BJ (cell line): ENCODE measurements around the gene CYP2D6. TPM values are rescaled to one million over a fixed set of nuclear protein-coding genes. Genes with fewer than 3 reads are reported as not detected.
"Not testable (repeated sequence)": the region's sequence is repeated elsewhere in the genome, so short reads cannot be mapped to it uniquely, and the experiment has no call there.

Source experiments
- CTCF ChIA-PET: fragments of 350-600 bp; formaldehyde crosslinking; extraction: SDS; loops from one replicate; lab custom pipeline; 2021; ENCODE audit warnings: antibody characterized with exemption, inconsistent platforms; lab: Yijun Ruan, JAX
- POLR2A ChIA-PET: fragments of 300-600 bp; sonication (Branson Sonifier 250); formaldehyde crosslinking; extraction: SDS; loops from one replicate; lab custom pipeline; 2021; ENCODE audit warnings: antibody characterized with exemption; lab: Charles Lee
- DNase-seq: peaks from one replicate; pipeline ENCODE4 v3.0.0-alpha.2; 2011; ENCODE audit warnings: low read depth
- H3K27me3 ChIP-seq: 2 replicates; pipeline ENCODE4 v1.6.0; 2011; ENCODE audit warnings: low read length; ENCODE audit not compliant: control insufficient read depth, insufficient read depth
- H3K36me3 ChIP-seq: 2 replicates; pipeline ENCODE4 v1.5.1; 2011; ENCODE audit warnings: low read length; ENCODE audit not compliant: control insufficient read depth, insufficient read depth
- H3K4me3 ChIP-seq: 2 replicates; pipeline ENCODE4 v1.5.1; 2011; ENCODE audit warnings: low read depth, mild to moderate bottlenecking, control low read depth, low read length
- CTCF ChIP-seq: IDR thresholded peaks from 2 replicates; pipeline ENCODE4 v1.5.1; 2011; ENCODE audit warnings: low read depth, mild to moderate bottlenecking, control low read depth, inconsistent platforms, low read length, moderate library complexity; ENCODE audit not compliant: insufficient read depth
- polyA plus RNA-seq: library from polyadenylated mRNA; depleted of rRNA; stranded (reverse); fragments of >200 nt; gene quantifications from 2 replicates; pipeline ENCODE4 v1.2.3, GENCODE V29; 2011

The CYP2D6 gene
- polyA plus RNA-seq, 1 experiment: 0.77 TPM

GRCh38 chr22:42134100-42135020, 3.8 kb upstream of the CYP2D6 start:
- H3K27me3 ChIP-seq: no peaks in the 10 kb centered on the region
- ChIA-PET POLR2A (interaction anchor here (0.6 kb wide), 1 partner anchor 21 kb away, joined by 3 read pairs; no protein-coding TSS in a partner anchor), CTCF (interaction anchor here (1.0 to 1.1 kb wide), 2 partner anchors 41 to 170 kb away, joined by 3 read pairs; no protein-coding TSS in a partner anchor)
- TF ChIP-seq CTCF: no peak
- DNase-seq: no peak
- H3K4me3 ChIP-seq: no peak overlapping the region
- no peaks in the 10 kb centered on the region for H3K36me3 ChIP-seq

- Histone ChIP-seq H3K27me3 (no peaks in the 10 kb centered on the region), H3K36me3 (no peaks in the 10 kb centered on the region), H3K4me3 (no peak overlapping the region)
- ChIA-PET POLR2A (no interaction called here), CTCF (interaction anchor here (0.9 to 1.1 kb wide), 3 partner anchors 10 to 38 kb away, joined by 3 to 5 read pairs (median 3); no protein-coding TSS in a partner anchor)
- TF ChIP-seq CTCF: no peak
- no peak for DNase-seq
Measured at GRCh38 chr22:42132457-42132856, 1.8 kb upstream of the CYP2D6 start.

- Histone ChIP-seq H3K27me3 (no peaks in the 10 kb centered on the region), H3K36me3 (no peaks in the 10 kb centered on the region), H3K4me3 (no peak overlapping the region)
- POLR2A ChIA-PET: no interaction called here
- DNase-seq: no peak
- no peak for TF ChIP-seq CTCF
- CTCF ChIA-PET: interaction anchor here (1.1 kb wide), 1 partner anchor 9 kb away, joined by 5 read pairs; no protein-coding TSS in a partner anchor
Measured at GRCh38 chr22:42131562-42131961, 952 bp upstream of the CYP2D6 start.

DNA sequence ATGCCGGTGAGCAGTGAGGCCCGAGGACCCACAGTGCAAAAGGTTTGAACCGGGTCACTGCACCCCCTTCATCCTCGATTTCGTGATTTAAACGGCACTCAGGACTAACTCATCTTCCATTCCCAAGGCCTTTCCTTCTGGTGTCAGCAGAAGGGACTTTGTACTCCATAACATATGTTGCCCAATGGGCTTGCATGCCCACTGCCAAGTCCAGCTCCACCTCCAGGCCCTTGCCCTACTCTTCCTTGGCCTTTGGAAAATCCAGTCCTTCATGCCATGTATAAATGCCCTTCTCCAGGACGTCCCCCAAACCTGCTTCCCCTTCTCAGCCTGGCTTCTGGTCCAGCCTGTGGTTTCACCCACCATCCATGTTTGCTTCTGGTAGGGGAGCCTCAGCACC, 428 bp downstream of the CYP2D6 start:
- H3K36me3 ChIP-seq, H3K27me3 ChIP-seq, H3K4me3 ChIP-seq, DNase-seq, CTCF ChIA-PET, POLR2A ChIA-PET: not testable (repeated sequence)

DNA sequence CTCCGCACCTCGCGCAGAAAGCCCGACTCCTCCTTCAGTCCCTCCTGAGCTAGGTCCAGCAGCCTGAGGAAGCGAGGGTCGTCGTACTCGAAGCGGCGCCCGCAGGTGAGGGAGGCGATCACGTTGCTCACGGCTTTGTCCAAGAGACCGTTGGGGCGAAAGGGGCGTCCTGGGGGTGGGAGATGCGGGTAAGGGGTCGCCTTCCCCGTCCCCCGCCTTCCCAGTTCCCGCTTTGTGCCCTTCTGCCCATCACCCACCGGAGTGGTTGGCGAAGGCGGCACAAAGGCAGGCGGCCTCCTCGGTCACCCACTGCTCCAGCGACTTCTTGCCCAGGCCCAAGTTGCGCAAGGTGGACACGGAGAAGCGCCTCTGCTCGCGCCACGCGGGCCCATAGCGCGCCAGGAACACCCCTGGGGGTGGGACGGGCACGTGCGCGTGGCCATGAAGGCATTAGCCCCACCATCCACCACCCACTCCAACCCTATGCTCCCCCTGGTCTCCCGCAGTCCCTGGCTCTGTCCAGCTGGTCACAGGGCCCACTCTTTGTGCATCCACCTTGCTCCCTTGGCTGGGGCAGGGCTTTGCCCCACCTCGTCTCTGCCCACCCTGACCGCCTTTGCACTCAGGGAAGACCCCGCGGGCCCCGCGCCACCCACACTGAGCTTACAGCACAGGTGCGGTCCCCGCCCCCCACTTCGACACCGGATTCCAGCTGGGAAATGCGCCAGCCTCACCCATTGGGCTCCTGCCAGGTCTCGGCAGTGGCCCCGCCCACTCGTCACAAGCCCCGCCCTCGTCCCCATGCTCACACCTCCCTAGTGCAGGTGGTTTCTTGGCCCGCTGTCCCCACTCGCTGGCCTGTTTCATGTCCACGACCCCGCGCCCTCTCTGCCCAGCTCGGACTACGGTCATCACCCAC, 1.6 kb downstream of the CYP2D6 start:
- DNase-seq, H3K36me3 ChIP-seq, H3K4me3 ChIP-seq, CTCF ChIA-PET, H3K27me3 ChIP-seq, POLR2A ChIA-PET: not testable (repeated sequence)

DNA sequence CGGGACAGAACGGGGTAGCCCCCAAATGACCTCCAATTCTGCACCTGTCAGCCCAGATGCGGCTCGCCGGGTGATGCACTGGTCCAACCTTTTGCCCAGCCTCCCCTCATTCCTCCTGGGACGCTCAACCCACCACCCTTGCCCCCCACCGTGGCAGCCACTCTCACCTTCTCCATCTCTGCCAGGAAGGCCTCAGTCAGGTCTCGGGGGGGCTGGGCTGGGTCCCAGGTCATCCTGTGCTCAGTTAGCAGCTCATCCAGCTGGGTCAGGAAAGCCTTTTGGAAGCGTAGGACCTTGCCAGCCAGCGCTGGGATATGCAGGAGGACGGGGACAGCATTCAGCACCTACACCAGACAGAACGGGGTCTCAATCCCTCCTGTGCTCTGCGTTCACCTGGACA, 2.6 kb downstream of the CYP2D6 start:
- POLR2A ChIA-PET, H3K27me3 ChIP-seq, H3K36me3 ChIP-seq, CTCF ChIA-PET, DNase-seq, H3K4me3 ChIP-seq: not testable (repeated sequence)
